ENCODE data around the gene ZNF394.
"Not testable (repeated sequence)": the region's sequence is repeated elsewhere in the genome, so short reads cannot be mapped to it uniquely, and the experiment has no call there.

Gene ZNF394

DNA sequence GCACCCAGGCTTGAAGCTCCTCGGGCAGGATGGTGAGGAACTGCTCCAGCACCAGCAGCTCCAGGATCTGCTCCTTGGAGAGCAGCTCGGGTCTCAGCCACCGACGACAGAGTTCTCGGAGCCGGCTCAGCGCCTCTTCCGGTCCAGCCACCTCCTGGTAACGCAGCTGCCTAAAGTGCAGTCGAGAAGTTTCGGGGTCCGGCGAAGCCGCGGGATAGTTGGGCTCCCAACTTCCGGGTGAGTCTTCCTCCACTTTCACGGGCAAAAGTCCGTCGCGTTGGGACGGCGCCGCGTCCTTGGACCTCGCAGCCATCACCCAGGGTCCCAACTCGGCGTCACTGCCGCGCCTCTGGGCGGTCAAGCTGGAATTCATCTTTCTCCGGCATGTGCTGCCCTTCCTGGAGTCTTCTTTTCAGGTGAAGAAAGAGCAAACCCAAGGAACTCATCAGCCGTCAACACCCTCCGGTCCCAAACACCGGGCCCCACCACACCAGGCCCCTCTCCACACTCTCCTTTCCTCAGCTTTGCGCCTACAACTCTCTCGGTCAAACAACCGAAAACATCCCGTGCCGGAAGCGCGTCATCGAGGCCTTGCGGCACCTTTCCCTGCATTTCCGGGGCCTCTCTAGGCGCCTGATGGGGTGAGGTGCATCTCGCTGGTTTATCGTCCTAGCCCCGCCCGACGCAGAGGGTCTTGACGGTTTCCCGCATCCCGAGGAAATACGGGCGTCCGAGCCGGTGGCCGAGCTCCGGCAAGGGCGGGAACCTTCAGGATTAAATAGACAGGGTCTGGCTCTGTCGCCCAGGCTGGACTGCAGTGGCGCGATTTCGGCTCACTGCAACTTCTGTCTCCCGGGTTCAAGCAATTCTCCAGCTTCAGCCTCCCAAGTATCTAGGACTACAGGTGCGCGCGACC is at the start of gene ZNF394:
TSS of gene ZNF394 (minus strand) at position 561 of the 916 bp plus-strand sequence. CDS start at position 373, 188 bp downstream.
- in situ Hi-C loops (cut with HindIII; ENCODE audit: low sequenced_read_pairs) = no loop called here

DNA sequence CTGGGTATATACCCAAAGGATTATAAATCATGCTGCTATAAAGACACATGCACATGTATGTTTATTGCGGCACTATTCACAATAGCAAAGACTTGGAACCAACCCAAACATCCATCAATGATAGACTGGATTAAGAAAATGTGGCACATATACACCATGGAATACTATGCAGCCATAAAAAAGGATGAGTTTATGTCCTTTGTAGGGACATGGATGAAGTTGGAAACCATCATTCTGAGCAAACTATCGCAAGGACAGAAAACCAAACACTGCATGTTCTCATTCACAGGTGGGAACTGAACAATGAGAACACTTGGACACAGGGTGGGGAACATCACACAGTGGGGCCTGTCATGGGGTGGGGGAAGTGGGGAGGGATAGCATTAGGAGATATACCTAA is 49.5 kb upstream of the ZNF394 start:
- in situ Hi-C loops (cut with HindIII; ENCODE audit: low sequenced_read_pairs) = not testable (repeated sequence)

- in situ Hi-C loops (cut with HindIII; ENCODE audit: low sequenced_read_pairs) = not testable (repeated sequence)
Observed at GRCh38 chr7:99545308-99545707, 45.2 kb upstream of the ZNF394 start.

DNA sequence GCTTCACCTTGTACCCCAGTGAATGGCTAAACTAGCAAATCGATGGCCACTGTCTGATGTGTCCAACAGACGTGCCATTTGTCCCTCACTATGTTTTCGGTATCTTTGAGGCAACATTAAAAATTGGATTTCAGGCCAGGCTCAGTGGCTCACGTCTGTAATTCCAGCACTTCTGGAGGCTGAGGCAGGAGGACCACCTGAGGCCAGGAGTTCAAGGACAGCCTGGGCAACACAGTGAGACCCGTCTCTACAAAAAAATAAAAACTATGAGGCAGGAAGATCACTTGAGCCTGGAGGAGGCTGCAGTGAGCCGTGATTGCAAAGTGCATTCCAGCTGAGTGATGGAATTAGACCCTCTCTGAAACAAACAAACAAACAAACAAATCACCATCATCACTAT is 43.8 kb upstream of the ZNF394 start:
- in situ Hi-C loops (cut with HindIII; ENCODE audit: low sequenced_read_pairs) = no loop called here

- in situ Hi-C loops (cut with HindIII; ENCODE audit: low sequenced_read_pairs) = no loop called here
Observed at GRCh38 chr7:99543081-99543671, 43.1 kb upstream of the ZNF394 start.

GRCh38 chr7:99541212-99541611 is 41.1 kb upstream of the ZNF394 start:
- in situ Hi-C loops (cut with HindIII; ENCODE audit: low sequenced_read_pairs) = no loop called here

- in situ Hi-C loops (cut with HindIII; ENCODE audit: low sequenced_read_pairs) = no loop called here
Observed at GRCh38 chr7:99540542-99540941, 40.5 kb upstream of the ZNF394 start.

DNA sequence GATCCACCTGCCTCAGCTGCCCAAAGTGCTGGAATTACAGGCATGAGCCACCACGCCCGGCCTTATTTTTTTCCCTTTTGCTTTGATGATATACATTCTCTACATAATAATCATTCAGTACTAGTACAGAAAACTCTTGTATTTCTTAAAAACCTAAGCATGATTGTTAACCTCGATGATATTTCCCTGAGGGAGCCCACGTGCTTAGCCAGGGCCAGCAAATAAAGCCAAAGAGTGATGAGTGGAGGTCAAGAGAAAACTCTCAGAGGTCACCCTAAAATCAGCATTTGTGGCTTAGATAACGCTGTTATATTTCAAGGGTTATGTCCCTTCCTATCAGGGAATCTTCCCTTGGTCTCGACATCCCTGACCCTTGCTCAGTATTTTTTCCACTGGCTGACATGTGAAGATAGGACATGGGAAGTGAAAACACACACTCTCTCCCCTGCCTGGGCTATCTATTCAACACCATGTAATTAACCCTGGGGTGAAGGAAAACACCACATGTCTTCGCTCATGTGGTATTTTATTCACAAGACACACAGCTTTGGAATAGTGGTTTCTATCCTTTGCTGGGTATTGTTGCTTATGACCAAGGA is 39.2 kb upstream of the ZNF394 start:
- in situ Hi-C loops (cut with HindIII; ENCODE audit: low sequenced_read_pairs) = no loop called here

DNA sequence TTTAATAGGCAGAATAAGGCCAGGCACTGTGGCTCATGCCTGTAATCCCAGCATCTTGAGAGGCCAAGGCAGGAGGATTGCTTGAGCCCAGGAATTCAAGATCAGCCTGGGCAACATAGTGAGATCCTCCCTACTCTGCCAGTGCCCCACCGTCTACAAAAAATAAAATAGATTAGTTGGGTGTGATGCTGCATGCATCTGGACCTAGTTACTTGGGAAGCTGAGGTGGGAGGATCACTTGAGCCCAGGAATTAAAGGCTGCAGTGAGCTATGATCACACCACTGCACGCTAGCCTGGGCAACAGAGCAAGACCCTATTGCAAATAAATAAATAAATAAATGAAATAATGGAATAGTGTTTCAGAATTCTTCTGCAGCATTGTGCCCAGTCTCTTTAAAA is 35.6 kb upstream of the ZNF394 start:
- in situ Hi-C loops (cut with HindIII; ENCODE audit: low sequenced_read_pairs) = no loop called here

DNA sequence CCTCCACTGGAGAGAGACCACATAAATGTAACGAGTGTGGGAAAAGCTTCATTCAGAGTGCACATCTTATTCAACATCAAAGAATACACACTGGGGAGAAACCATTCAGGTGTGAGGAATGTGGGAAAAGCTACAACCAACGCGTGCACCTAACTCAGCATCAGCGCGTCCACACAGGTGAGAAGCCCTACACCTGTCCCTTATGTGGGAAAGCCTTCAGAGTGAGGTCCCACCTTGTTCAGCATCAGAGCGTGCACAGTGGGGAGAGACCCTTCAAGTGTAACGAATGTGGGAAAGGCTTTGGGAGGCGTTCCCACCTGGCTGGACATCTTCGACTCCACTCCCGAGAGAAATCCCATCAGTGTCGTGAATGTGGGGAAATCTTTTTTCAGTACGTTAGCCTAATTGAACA is 31.3 kb upstream of the ZNF394 start:
- in situ Hi-C loops (cut with HindIII; ENCODE audit: low sequenced_read_pairs) = no loop called here

DNA sequence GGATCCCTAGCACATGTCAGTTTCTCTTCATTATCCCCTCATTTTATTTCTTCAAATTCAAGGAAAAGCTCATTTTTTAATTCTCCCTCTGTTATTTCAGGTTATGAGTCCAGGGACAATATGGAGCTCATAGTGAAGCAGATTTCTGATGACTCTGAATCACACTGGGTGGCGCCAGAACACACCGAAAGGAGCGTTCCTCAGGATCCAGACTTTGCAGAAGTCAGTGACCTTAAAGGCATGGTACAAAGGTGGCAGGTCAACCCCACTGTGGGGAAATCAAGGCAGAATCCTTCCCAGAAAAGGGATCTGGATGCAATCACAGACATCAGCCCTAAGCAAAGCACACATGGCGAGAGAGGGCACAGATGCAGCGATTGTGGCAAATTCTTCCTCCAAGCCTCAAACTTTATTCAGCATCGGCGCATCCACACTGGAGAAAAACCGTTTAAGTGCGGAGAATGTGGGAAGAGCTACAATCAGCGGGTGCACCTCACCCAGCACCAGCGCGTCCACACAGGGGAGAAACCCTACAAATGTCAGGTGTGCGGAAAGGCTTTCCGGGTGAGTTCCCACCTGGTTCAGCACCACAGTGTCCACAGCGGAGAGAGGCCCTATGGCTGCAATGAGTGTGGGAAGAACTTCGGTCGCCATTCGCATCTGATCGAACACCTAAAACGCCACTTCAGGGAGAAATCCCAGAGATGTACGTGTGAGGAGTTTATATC is 25.8 kb upstream of the ZNF394 start:
- in situ Hi-C loops (cut with HindIII; ENCODE audit: low sequenced_read_pairs) = no loop called here

DNA sequence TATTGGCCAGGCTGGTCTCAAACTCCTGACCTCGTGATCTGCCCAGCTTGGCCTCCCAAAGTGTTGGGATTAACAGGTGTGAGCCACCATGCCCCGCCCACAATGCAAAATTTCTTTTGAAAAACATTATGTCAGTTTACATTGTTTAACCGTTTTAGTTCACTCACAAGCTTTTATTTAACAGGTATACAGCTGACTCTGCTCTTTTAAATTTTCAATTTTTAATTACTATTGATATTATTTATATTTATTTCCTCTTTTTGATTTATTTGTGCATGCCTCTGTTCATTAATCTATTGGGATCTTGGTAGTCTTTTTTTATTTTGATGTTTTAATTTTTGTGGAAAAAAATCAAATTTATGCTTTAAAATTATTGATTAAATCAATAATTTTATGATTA is 21.3 kb upstream of the ZNF394 start:
- in situ Hi-C loops (cut with HindIII; ENCODE audit: low sequenced_read_pairs) = no loop called here

DNA sequence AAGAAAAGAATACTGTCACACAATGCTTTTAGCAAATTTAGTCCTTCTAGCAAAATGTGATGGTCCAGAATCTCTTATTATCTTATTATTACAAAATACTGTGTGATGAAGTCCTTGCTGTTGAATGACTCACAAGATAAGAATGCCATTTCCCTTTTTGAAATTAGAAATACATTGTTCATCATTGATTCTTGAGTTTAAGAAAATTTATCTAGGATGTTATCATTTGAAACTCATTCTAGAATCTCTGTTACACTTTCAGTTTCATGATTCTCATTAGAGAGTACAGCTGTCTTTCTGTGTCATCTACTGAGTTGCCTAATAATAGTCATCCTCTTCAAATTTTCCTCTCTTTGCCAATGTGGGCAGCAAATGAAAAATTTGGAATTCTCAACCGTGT is 14.0 kb upstream of the ZNF394 start:
- in situ Hi-C loops (cut with HindIII; ENCODE audit: low sequenced_read_pairs) = no loop called here

DNA sequence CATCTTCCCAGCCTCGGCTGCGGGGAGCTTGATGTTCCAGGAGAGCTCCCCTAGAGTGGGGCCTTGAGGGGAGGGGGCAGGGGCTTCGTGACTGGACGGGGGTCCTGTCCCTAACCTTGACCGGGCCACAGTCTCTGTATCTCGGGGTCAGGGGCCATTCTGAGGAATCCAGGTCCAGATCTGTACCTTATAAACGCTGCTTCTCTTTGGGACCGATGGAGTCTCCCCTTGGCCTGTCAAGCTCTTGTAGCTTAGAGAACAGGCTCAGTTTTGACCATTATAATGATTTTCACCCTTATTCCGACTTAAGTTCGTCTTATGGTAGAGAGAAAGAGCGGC is 5.2 kb upstream of the ZNF394 start:
- in situ Hi-C loops (cut with HindIII; ENCODE audit: low sequenced_read_pairs) = no loop called here

DNA sequence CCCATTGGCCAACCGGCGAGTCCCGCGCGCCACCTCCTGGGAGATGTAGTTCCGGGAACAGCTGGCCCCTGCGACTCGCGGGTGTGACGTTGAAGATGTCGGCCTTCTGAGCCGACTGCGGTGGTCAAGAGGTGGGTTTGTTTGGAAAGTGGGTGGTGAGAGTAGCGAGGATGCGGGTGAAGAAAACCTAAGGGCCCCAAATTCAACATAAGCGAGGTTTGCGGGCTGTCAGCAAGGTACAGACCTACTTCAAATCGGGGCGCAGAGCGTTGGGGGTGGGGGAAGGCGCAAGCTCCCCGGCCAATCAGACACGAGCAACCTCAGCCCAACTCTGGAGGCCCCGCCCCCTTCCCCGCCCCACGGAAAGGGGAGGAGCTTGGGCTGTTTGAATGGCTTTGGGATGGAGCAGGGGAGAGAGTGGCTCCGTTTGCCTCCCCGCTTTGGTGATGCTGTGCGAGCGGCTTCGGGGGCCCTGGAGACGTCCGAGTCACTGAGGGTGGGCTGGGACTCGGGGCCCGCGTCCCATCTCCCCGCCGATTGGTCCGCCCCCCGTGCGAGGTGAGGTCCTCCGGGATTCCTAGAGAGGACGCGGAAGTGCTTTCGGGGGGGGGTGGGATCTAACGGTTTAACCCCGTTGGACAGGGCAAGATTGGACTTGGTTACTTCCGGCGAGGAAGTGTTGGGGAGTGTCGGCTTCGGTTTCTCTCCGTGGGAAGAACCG is 4.7 kb upstream of the ZNF394 start, which contains the start of gene ZKSCAN5:
TSS of gene ZKSCAN5 (plus strand) at position 60 of the 721 bp plus-strand sequence. CDS start 1,383 bp downstream, outside the sequence.
- in situ Hi-C loops (cut with HindIII; ENCODE audit: low sequenced_read_pairs) = no loop called here

- in situ Hi-C loops (cut with HindIII; ENCODE audit: low sequenced_read_pairs) = no loop called here
Observed at GRCh38 chr7:99504281-99504602, 4.2 kb upstream of the ZNF394 start.

DNA sequence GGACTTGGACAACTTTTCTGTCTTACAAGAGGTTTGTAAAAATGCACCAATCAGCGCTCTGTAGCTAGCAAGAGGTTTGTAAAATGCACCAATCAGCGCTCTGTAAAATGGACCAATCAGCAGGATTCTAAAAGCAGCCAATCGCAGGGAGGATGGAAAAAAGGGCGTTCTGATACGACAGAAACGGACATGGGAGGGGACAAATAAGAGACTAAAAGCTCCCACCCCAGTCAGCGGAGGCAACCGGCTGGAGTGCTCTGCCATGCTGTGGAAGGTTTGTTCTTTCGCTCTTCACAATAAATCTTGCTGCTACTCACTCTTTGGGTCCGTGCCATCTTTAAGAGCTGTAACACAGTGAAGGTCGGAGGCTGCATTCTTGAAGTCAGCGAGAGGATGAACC is 1.2 kb upstream of the ZNF394 start:
- in situ Hi-C loops (cut with HindIII; ENCODE audit: low sequenced_read_pairs) = not testable (repeated sequence)

GRCh38 chr7:99500637-99501009 is 542 bp upstream of the ZNF394 start:
- in situ Hi-C loops (cut with HindIII; ENCODE audit: low sequenced_read_pairs) = no loop called here

DNA sequence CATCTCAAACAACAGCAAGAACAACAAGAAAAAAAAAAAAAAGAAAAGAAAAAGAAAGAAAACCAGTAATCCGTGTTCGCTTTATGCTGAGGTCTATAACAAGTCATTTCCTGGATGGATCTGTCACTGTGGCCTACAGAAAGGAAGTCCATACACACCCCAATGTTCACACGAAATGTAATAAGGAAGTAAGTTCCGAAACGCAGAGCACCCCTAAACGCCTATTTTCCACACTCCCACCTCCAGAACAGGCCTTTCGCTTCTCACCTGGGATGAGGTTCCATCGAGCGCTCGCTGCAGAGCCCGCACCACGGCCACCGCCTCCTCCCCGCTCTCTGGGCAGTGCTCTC is 735 bp downstream of the ZNF394 start:
- in situ Hi-C loops (cut with HindIII; ENCODE audit: low sequenced_read_pairs) = no loop called here

DNA sequence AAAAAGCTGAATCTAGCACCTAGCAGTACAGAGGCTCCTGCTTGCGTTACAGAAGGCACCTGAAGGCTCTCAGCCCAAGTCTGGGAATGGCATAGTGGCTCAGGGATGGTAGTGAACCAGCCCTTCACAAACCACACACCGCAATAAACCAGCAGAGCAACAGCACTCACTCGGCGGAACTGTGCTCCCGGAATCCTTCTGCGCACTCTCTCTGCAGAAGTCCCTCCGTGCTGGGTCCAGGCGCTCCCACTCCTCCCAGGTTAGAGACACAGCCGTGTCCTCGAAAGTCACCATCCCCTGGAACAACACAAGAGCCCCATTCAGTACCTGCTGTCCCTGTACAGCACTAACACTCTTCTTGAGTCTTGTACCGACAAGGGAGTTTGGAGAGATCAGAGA is 1.5 kb downstream of the ZNF394 start:
- in situ Hi-C loops (cut with HindIII; ENCODE audit: low sequenced_read_pairs) = no loop called here
